HepG2 (cell line): Measurements from ENCODE around the gene RAN. TPM values are rescaled to one million over a fixed set of nuclear protein-coding genes. Genes with fewer than 3 reads are reported as not detected.

Source experiments
- CBX2 ChIP-seq, 2 experiments: fragments of 200-600 bp in 1 of 2; sonication (generic); formaldehyde crosslinking in 1 of 2; IDR thresholded peaks; 2 replicates each; pipeline versions ENCODE4 v1.7.0 to v1.8.1; 2018 to 2022; ENCODE audit warnings: low read depth in 2 of 2, low read length in 1 of 2, mild to moderate bottlenecking in 1 of 2, missing genetic modification reagents in 1 of 2
- CREM ChIP-seq, 2 experiments: sonication (generic) in 1 of 2; formaldehyde crosslinking in 1 of 2; IDR thresholded peaks; 2 replicates each; pipeline versions ENCODE4 v1.4.0 to v1.6.1; 2016 to 2020; ENCODE audit warnings: antibody characterized with exemption in 1 of 2, mild to moderate bottlenecking in 1 of 2, missing genetic modification reagents in 1 of 2
- DNMT3B ChIP-seq: conservative IDR thresholded peaks from 2 replicates; pipeline ENCODE4 v1.6.1; 2016; ENCODE audit warnings: missing biosample characterization, control low read depth
- GATAD1 ChIP-seq: IDR thresholded peaks from 2 replicates; pipeline ENCODE4 v1.6.1; 2016; ENCODE audit warnings: missing genetic modification reagents, missing compliant biosample characterization
- HNRNPH1 ChIP-seq: fragments of 200-400 bp; formaldehyde crosslinking; optimal IDR thresholded peaks from 2 replicates; pipeline ENCODE3; 2017; ENCODE audit warnings: mild to moderate bottlenecking, low read depth, low read length
- MBNL3 ChIP-seq: fragments of 250-450 bp; sonication (Bioruptor Pico); conservative IDR thresholded peaks from 2 replicates; pipeline ENCODE4 v1.8.0; 2022; ENCODE audit warnings: mild to moderate bottlenecking, inconsistent platforms
- MTF1 ChIP-seq: sonication (generic); formaldehyde crosslinking; IDR thresholded peaks from 2 replicates; pipeline ENCODE4 v1.5.0; 2020; ENCODE audit warnings: missing genetic modification reagents
- NCOA1 ChIP-seq: sonication (generic); formaldehyde crosslinking; IDR thresholded peaks from 2 replicates; pipeline ENCODE4 v1.9.0; 2021; ENCODE audit warnings: missing genetic modification reagents
- NFYB ChIP-seq: sonication (generic); formaldehyde crosslinking; IDR thresholded peaks from 2 replicates; pipeline ENCODE4 v1.4.0; 2020; ENCODE audit warnings: missing genetic modification reagents
- PBX2 ChIP-seq: IDR thresholded peaks from 2 replicates; pipeline ENCODE4 v1.6.1; 2016; ENCODE audit warnings: control low read depth
- PITX1 ChIP-seq: sonication (generic); formaldehyde crosslinking; IDR thresholded peaks from 2 replicates; pipeline ENCODE4 v1.5.1; 2020; ENCODE audit warnings: mild to moderate bottlenecking, missing genetic modification reagents
- SKI ChIP-seq: fragments of 450-650 bp; IDR thresholded peaks from one replicate; pipeline ENCODE4 v1.6.1; 2018; ENCODE audit warnings: mild to moderate bottlenecking; ENCODE audit not compliant: partially characterized antibody
- ZFP41 ChIP-seq: sonication (generic); formaldehyde crosslinking; IDR thresholded peaks from 2 replicates; pipeline ENCODE4 v1.4.0; 2020; ENCODE audit warnings: mild to moderate bottlenecking, missing genetic modification reagents, borderline replicate concordance
- ZNF136 ChIP-seq: sonication (generic); formaldehyde crosslinking; IDR thresholded peaks from 2 replicates; pipeline ENCODE4 v1.8.1; 2022; ENCODE audit warnings: low read depth, mild to moderate bottlenecking, moderate library complexity, missing genetic modification reagents
- ZNF749 ChIP-seq: sonication (generic); formaldehyde crosslinking; IDR thresholded peaks from 2 replicates; pipeline ENCODE4 v1.8.0; 2022; ENCODE audit warnings: mild to moderate bottlenecking, missing genetic modification reagents, moderate library complexity, borderline replicate concordance
- ZNF816 ChIP-seq: sonication (generic); formaldehyde crosslinking; IDR thresholded peaks from 2 replicates; pipeline ENCODE4 v1.8.0; 2022; ENCODE audit warnings: missing genetic modification reagents, mild to moderate bottlenecking, borderline replicate concordance
- ZNF878 ChIP-seq: sonication (generic); formaldehyde crosslinking; IDR thresholded peaks from 2 replicates; pipeline ENCODE4 v1.8.1; 2023; ENCODE audit warnings: mild to moderate bottlenecking, missing genetic modification reagents, moderate library complexity
- ZSCAN31 ChIP-seq: sonication (generic); formaldehyde crosslinking; IDR thresholded peaks from 2 replicates; pipeline ENCODE4 v1.5.0; 2020; ENCODE audit warnings: low read depth, mild to moderate bottlenecking, missing genetic modification reagents
- polyA plus RNA-seq, 8 experiments: library from polyadenylated mRNA; depleted of rRNA in 3 of 8; stranded (reverse) in 7 of 8; unstranded in 1 of 8; fragments of >200 nt; fragmentation: Illumina TruSeq in 4 of 8; extraction: Trizol in 4 of 8; gene quantifications; 2 replicates each; pipeline versions ENCODE4 v1.2.1 to v1.2.3, GENCODE V29; 2011 to 2016; ENCODE audit warnings: low read depth in 4 of 8, missing spikeins in 1 of 8, mixed read lengths in 1 of 8; ENCODE audit not compliant: insufficient read depth in 1 of 8
- total RNA-seq, 5 experiments: library from RNA; depleted of rRNA; stranded (reverse); fragments of >200 nt; fragmentation: Illumina TruSeq; extraction: Trizol; gene quantifications; 2 replicates each; pipeline ENCODE4 v1.2.3, GENCODE V29; 2016; ENCODE audit warnings: low read depth in 1 of 5
- TF ChIP-seq, protein P1 (sequence below): sonication (generic); formaldehyde crosslinking; IDR thresholded peaks from 2 replicates; pipeline ENCODE4 v1.4.0; 2020; ENCODE audit warnings: missing genetic modification reagents, low read depth, mild to moderate bottlenecking, borderline replicate concordance
- TF ChIP-seq, protein P2 (sequence below): IDR thresholded peaks from 2 replicates; pipeline ENCODE4 v1.4.0; 2020; ENCODE audit warnings: mild to moderate bottlenecking, missing genetic modification reagents

RAN gene
- total and polyA plus RNA-seq, 2 of the 13 experiments (the other 11 are each of a cell fraction or from before 2014, with no cell fraction given) = 1,335 to 1,630 TPM

DNA sequence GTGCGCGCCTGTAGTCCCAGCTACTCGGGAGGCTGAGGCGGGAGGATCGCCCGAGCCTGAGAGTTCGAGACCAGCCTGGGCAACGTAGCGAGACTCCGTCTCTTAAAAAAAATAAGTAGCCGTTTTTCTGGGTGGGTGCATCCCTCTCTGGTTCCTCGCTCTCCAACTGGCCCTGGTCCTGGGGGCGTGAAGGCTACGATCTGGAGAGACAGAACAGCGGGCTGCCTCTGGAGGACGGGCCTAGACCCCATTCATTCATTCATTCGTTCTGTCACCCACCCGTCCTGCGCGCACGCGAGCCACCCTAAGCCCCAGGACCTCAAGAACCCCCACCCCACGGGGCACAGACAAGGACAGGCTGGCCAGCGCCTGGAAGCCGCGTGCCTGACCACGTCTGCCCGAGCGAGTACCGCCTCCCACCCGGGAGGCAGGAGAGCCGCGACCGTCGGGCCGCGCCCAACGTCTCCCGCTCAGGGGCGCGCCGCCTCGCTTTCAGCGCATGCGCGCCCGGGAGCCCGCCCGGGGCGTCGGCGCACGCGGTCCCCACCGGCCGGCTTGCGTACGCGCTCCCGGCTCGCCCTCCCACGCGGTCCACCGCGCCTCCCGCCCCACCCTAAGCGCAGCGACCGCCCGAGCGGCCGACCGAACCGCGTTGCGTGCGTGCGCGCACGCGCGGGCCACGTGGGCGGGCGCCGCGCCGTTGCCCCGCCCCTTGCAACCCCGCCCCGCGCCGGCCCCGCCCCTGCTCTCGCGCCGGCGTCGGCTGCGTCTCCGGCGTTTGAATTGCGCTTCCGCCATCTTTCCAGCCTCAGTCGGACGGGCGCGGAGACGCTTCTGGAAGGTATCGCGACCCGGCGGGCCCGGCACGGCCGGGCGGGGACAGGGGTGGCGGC lies at the start of gene RAN (continued):
- TF ChIP-seq PBX2 (CRISPR knock-in tag) = no peak
- peak; percentile 47 for TF ChIP-seq SKI
- TF ChIP-seq, protein P1, sequence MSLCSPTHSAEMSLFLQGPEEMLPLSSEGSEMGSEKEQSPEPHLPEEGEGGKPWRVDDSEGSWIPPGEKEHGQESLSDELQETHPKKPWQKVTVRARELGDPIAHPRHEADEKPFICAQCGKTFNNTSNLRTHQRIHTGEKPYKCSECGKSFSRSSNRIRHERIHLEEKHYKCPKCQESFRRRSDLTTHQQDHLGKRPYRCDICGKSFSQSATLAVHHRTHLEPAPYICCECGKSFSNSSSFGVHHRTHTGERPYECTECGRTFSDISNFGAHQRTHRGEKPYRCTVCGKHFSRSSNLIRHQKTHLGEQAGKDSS = no peak
- no peak for TF ChIP-seq MTF1 (CRISPR knock-in tag)
- no peak for TF ChIP-seq PITX1
- 0 out of 2 replicates have a peak, but pooled peaks have one; percentile 66 for TF ChIP-seq ZFP41 (CRISPR knock-in tag)
- no peak for TF ChIP-seq MBNL3 (CRISPR knock-in tag)
- no peak for TF ChIP-seq DNMT3B (CRISPR knock-in tag)
- no peak; the same call in 1 of the 2 replicates for TF ChIP-seq ZSCAN31 (CRISPR knock-in tag)
- 0 out of 2 replicates have a peak, but pooled peaks have one; percentile 18 for TF ChIP-seq GATAD1 (CRISPR knock-in tag)
- 0 out of 2 replicates have a peak, but pooled peaks have one; percentile 40 for TF ChIP-seq ZNF878 (CRISPR knock-in tag)
- TF ChIP-seq ZNF749 = no peak; the same call in none of the 2 replicates
- no peak for TF ChIP-seq NCOA1 (CRISPR knock-in tag)
- no peak for TF ChIP-seq HNRNPH1
- TF ChIP-seq CREM (IDR thresholded peaks at IDR 0.05) = 0 out of 2 replicates have a peak, but pooled peaks have one; percentile 24
- TF ChIP-seq CREM (CRISPR knock-in tag; IDR thresholded peaks at IDR 0.05) = no peak
- TF ChIP-seq, protein P2, sequence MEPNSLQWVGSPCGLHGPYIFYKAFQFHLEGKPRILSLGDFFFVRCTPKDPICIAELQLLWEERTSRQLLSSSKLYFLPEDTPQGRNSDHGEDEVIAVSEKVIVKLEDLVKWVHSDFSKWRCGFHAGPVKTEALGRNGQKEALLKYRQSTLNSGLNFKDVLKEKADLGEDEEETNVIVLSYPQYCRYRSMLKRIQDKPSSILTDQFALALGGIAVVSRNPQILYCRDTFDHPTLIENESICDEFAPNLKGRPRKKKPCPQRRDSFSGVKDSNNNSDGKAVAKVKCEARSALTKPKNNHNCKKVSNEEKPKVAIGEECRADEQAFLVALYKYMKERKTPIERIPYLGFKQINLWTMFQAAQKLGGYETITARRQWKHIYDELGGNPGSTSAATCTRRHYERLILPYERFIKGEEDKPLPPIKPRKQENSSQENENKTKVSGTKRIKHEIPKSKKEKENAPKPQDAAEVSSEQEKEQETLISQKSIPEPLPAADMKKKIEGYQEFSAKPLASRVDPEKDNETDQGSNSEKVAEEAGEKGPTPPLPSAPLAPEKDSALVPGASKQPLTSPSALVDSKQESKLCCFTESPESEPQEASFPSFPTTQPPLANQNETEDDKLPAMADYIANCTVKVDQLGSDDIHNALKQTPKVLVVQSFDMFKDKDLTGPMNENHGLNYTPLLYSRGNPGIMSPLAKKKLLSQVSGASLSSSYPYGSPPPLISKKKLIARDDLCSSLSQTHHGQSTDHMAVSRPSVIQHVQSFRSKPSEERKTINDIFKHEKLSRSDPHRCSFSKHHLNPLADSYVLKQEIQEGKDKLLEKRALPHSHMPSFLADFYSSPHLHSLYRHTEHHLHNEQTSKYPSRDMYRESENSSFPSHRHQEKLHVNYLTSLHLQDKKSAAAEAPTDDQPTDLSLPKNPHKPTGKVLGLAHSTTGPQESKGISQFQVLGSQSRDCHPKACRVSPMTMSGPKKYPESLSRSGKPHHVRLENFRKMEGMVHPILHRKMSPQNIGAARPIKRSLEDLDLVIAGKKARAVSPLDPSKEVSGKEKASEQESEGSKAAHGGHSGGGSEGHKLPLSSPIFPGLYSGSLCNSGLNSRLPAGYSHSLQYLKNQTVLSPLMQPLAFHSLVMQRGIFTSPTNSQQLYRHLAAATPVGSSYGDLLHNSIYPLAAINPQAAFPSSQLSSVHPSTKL (CRISPR knock-in tag) = no peak
- TF ChIP-seq CBX2 (IDR thresholded peaks at IDR 0.05; ENCODE audit: low read depth, low read length) = no peak
- no peak for TF ChIP-seq CBX2 (CRISPR knock-in tag; IDR thresholded peaks at IDR 0.05; ENCODE audit: low read depth)
- TF ChIP-seq NFYB (CRISPR knock-in tag) = no peak
- TF ChIP-seq ZNF136 = no peak
- peak; percentile 46; the same call in 1 of the 2 replicates for TF ChIP-seq ZNF816
